WTC11 (cell line): Measurements from ENCODE around the gene LMBR1. TPM values are rescaled to one million over a fixed set of nuclear protein-coding genes. Genes with fewer than 3 reads are reported as not detected.

Experiments
- ATAC-seq: fragments of 200-7000 bp; cut with Tn5 transposase; 2 replicates; pipeline ENCODE4 v1.10.0; 2021; ENCODE audit warnings: mild to moderate bottlenecking, moderate library complexity
- CTCF ChIA-PET: fragments of 300-600 bp; sonication (Branson Sonifier 250); formaldehyde crosslinking; loops from one replicate; lab custom pipeline; 2021; ENCODE audit warnings: antibody characterized with exemption; lab: Charles Lee
- POLR2A ChIA-PET: fragments of 350-600 bp; sonication (Branson Sonifier 250); formaldehyde crosslinking; loops from one replicate; lab custom pipeline; 2021; ENCODE audit warnings: antibody characterized with exemption; lab: Charles Lee
- DNase-seq: peaks from one replicate; pipeline ENCODE4 v3.0.0; 2021; ENCODE audit warnings: low spot score
- H3K27ac Mint-ChIP-seq: 2 replicates; pipeline ENCODE4 v1.8.0; 2021; ENCODE audit warnings: mixed read lengths
- H3K27me3 Mint-ChIP-seq: 2 replicates; pipeline ENCODE4 v1.8.0; 2021; ENCODE audit warnings: low read depth, mild to moderate bottlenecking, moderate library complexity, mixed read lengths
- H3K36me3 Mint-ChIP-seq: 2 replicates; pipeline ENCODE4 v1.8.0; 2021; ENCODE audit warnings: mixed read lengths
- H3K4me1 Mint-ChIP-seq: 2 replicates; pipeline ENCODE4 v1.8.0; 2022; ENCODE audit warnings: mixed read lengths
- H3K4me3 Mint-ChIP-seq: 2 replicates; pipeline ENCODE4 v1.8.0; 2021; ENCODE audit warnings: mild to moderate bottlenecking, moderate library complexity, mixed read lengths
- H3K9me3 Mint-ChIP-seq: 2 replicates; pipeline ENCODE4 v1.8.0; 2021; ENCODE audit warnings: mixed read lengths
- MXD4 ChIP-seq: fragments of 250-450 bp; sonication (Bioruptor Pico); IDR thresholded peaks from 2 replicates; pipeline ENCODE4 v1.8.0; 2021; ENCODE audit warnings: mild to moderate bottlenecking, moderate library complexity, borderline replicate concordance
- MYBL2 ChIP-seq: sonication (generic); formaldehyde crosslinking; IDR thresholded peaks from 2 replicates; pipeline ENCODE4 v1.8.1; 2023; ENCODE audit warnings: mild to moderate bottlenecking, moderate library complexity, missing genetic modification reagents
- PRRX2 ChIP-seq: fragments of 250-450 bp; sonication (Bioruptor Pico); IDR thresholded peaks from 2 replicates; pipeline ENCODE4 v1.8.0; 2021; ENCODE audit warnings: mild to moderate bottlenecking
- TEAD4 ChIP-seq: sonication (generic); formaldehyde crosslinking; IDR thresholded peaks from 2 replicates; pipeline ENCODE4 v1.8.0; 2022; ENCODE audit warnings: mild to moderate bottlenecking, missing genetic modification reagents
- ZNF138 ChIP-seq: sonication (generic); formaldehyde crosslinking; conservative IDR thresholded peaks from 2 replicates; pipeline ENCODE4 v1.8.1; 2022; ENCODE audit warnings: mild to moderate bottlenecking, moderate library complexity, missing genetic modification reagents
- total RNA-seq: library from RNA; stranded (reverse); gene quantifications from 3 replicates; pipeline ENCODE4 v1.2.3, GENCODE V29; 2021
- TF ChIP-seq, protein P1 (sequence below): sonication (generic); formaldehyde crosslinking; IDR thresholded peaks from 2 replicates; pipeline ENCODE4 v1.8.0; 2023; ENCODE audit warnings: missing genetic modification reagents, mild to moderate bottlenecking, borderline replicate concordance
- TF ChIP-seq, protein P2 (sequence below): fragments of 250-450 bp; sonication (Bioruptor Pico); conservative IDR thresholded peaks from 2 replicates; pipeline ENCODE4 v1.9.0; 2021; ENCODE audit warnings: mild to moderate bottlenecking
- TF ChIP-seq, protein P3 (sequence below): sonication (generic); formaldehyde crosslinking; IDR thresholded peaks from 2 replicates; pipeline ENCODE4 v1.8.1; 2023; ENCODE audit warnings: mild to moderate bottlenecking, moderate library complexity, missing genetic modification reagents
- TF ChIP-seq, protein P4 (sequence below): sonication (generic); formaldehyde crosslinking; IDR thresholded peaks from 2 replicates; pipeline ENCODE4 v1.8.1; 2022; ENCODE audit warnings: low read depth, mild to moderate bottlenecking, moderate library complexity, missing genetic modification reagents, borderline replicate concordance
- TF ChIP-seq, protein P5 (sequence below): fragments of 200-600 bp; IDR thresholded peaks from 2 replicates; pipeline ENCODE4 v1.8.0; 2022; ENCODE audit warnings: antibody characterized with exemption
- TF ChIP-seq, protein P6 (sequence below): sonication (generic); formaldehyde crosslinking; IDR thresholded peaks from 2 replicates; pipeline ENCODE4 v1.8.1; 2023; ENCODE audit warnings: mild to moderate bottlenecking, missing genetic modification reagents, borderline replicate concordance
- TF ChIP-seq, protein P7 (sequence below): sonication (generic); formaldehyde crosslinking; IDR thresholded peaks from 2 replicates; pipeline ENCODE4 v1.8.0; 2022; ENCODE audit warnings: mild to moderate bottlenecking, missing genetic modification reagents

LMBR1 gene
- total RNA-seq, 1 experiment from 2014 or later = 55.6 TPM

DNA sequence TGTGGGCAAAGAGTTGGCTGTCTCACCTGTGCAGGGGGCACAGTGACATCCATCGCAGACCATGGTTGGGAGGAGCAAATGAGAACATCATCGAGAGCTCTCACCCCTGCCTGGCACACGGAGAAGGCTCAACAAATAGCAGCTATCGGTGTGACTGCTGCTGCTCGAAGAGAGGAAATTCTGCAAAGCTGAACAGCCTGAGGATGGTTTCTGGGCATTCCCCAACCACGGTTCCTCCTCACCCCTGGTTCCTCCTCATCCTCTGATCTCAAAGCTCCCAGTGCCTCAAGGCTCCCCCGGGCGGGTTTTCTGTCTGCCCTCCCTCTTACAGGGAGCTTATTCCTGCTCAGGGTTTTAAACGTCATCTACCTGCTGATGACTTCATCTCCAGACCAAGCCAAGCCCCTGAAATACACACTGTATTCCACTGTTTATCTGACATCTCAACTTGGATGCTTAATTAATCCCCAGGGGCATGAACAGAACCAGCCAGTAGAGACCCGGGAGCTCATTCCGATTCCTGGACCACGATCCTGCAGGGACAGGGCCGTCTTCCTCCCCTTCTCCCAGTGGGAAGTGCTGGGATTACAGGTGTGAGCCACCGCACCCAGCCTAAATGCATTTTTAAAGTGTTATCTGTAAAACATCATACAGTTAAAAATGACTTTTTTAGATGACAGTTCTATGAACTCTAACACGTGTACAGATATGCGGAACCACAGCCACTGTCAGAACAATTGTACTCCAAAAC lies 37.0 kb upstream of the LMBR1 start (continued):
- TF ChIP-seq, protein P1, sequence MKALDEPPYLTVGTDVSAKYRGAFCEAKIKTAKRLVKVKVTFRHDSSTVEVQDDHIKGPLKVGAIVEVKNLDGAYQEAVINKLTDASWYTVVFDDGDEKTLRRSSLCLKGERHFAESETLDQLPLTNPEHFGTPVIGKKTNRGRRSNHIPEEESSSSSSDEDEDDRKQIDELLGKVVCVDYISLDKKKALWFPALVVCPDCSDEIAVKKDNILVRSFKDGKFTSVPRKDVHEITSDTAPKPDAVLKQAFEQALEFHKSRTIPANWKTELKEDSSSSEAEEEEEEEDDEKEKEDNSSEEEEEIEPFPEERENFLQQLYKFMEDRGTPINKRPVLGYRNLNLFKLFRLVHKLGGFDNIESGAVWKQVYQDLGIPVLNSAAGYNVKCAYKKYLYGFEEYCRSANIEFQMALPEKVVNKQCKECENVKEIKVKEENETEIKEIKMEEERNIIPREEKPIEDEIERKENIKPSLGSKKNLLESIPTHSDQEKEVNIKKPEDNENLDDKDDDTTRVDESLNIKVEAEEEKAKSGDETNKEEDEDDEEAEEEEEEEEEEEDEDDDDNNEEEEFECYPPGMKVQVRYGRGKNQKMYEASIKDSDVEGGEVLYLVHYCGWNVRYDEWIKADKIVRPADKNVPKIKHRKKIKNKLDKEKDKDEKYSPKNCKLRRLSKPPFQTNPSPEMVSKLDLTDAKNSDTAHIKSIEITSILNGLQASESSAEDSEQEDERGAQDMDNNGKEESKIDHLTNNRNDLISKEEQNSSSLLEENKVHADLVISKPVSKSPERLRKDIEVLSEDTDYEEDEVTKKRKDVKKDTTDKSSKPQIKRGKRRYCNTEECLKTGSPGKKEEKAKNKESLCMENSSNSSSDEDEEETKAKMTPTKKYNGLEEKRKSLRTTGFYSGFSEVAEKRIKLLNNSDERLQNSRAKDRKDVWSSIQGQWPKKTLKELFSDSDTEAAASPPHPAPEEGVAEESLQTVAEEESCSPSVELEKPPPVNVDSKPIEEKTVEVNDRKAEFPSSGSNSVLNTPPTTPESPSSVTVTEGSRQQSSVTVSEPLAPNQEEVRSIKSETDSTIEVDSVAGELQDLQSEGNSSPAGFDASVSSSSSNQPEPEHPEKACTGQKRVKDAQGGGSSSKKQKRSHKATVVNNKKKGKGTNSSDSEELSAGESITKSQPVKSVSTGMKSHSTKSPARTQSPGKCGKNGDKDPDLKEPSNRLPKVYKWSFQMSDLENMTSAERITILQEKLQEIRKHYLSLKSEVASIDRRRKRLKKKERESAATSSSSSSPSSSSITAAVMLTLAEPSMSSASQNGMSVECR = no peak
- TF ChIP-seq, protein P2, sequence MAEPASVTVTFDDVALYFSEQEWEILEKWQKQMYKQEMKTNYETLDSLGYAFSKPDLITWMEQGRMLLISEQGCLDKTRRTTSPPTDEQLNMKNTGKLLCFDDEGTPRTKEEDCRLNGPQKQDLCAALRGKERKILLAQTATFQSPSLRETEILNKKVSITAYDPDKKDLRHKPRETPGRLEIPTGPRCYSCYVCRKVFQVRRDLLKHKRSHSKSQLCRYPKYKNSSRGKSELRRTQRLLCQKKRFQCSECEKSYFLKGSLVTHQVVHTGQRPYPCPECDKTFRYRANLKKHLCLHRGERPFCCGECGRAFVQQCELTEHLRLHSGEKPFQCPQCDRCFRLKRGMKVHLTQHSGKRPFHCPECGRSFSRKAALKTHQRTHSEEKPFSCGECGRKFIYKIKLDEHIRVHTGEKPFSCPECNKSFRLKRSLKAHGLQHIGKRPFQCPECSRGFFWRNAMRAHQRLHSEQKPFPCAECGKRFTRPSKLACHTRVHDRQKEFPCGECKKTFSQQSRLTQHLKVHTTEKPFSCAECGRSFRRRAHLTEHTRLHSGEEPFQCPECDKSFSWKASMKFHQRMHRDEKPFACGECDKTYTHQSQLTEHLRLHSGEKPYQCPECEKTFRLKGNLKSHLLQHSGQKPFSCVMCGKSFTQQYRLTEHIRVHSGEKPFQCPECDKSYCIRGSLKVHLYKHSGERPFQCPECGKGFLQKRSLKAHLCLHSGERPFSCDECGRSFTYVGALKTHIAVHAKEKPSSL (CRISPR knock-in tag) = no peak
- TF ChIP-seq MYBL2 (CRISPR knock-in tag) = no peak
- TF ChIP-seq TEAD4 (CRISPR knock-in tag) = no peak
- TF ChIP-seq MXD4 (CRISPR knock-in tag) = no peak
- TF ChIP-seq, protein P3, sequence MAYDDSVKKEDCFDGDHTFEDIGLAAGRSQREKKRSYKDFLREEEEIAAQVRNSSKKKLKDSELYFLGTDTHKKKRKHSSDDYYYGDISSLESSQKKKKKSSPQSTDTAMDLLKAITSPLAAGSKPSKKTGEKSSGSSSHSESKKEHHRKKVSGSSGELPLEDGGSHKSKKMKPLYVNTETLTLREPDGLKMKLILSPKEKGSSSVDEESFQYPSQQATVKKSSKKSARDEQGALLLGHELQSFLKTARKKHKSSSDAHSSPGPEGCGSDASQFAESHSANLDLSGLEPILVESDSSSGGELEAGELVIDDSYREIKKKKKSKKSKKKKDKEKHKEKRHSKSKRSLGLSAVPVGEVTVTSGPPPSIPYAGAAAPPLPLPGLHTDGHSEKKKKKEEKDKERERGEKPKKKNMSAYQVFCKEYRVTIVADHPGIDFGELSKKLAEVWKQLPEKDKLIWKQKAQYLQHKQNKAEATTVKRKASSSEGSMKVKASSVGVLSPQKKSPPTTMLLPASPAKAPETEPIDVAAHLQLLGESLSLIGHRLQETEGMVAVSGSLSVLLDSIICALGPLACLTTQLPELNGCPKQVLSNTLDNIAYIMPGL (CRISPR knock-in tag) = no peak
- TF ChIP-seq, protein P4, sequence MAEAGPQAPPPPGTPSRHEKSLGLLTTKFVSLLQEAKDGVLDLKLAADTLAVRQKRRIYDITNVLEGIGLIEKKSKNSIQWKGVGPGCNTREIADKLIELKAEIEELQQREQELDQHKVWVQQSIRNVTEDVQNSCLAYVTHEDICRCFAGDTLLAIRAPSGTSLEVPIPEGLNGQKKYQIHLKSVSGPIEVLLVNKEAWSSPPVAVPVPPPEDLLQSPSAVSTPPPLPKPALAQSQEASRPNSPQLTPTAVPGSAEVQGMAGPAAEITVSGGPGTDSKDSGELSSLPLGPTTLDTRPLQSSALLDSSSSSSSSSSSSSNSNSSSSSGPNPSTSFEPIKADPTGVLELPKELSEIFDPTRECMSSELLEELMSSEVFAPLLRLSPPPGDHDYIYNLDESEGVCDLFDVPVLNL (CRISPR knock-in tag) = no peak

DNA sequence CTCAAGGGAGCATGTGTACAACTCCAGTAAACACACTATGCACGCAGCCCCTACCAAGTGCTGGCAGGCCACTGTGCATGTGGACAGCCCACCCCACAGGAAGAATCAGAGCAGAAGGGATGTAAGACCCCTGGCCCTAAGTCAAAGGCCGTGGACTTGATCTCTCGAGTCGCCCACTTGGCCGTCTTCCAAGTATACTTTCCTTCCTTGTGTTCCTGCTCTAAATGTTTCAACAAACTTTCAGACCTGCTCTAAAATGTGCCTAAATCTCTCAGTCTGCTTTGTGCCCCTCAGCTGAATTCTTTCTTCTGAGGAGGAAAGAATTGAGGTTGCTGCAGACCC lies 35.4 kb upstream of the LMBR1 start:
- Mint-ChIP-seq H3K4me1 (peaks cover 6% of the 10 kb centered on the region), H3K27ac (no peak overlapping the region), H3K27me3 (no peaks in the 10 kb centered on the region), H3K9me3 (peaks cover under 1% of the 10 kb centered on the region), H3K4me3 (no peak overlapping the region), H3K36me3 (no peaks in the 10 kb centered on the region)
- POLR2A ChIA-PET = interaction anchor here (0.6 kb wide), 1 partner anchor 1898 kb away, joined by 4 read pairs; no protein-coding TSS in a partner anchor
- ATAC-seq (no peak), DNase-seq (no peak)
- CTCF ChIA-PET = interaction anchor here (1.5 kb wide), 1 partner anchor 15 kb away, joined by 4 read pairs; no protein-coding TSS in a partner anchor
- TF ChIP-seq, protein P5, sequence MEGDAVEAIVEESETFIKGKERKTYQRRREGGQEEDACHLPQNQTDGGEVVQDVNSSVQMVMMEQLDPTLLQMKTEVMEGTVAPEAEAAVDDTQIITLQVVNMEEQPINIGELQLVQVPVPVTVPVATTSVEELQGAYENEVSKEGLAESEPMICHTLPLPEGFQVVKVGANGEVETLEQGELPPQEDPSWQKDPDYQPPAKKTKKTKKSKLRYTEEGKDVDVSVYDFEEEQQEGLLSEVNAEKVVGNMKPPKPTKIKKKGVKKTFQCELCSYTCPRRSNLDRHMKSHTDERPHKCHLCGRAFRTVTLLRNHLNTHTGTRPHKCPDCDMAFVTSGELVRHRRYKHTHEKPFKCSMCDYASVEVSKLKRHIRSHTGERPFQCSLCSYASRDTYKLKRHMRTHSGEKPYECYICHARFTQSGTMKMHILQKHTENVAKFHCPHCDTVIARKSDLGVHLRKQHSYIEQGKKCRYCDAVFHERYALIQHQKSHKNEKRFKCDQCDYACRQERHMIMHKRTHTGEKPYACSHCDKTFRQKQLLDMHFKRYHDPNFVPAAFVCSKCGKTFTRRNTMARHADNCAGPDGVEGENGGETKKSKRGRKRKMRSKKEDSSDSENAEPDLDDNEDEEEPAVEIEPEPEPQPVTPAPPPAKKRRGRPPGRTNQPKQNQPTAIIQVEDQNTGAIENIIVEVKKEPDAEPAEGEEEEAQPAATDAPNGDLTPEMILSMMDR = no peak
- no peak for TF ChIP-seq PRRX2 (CRISPR knock-in tag)
- TF ChIP-seq, protein P6, sequence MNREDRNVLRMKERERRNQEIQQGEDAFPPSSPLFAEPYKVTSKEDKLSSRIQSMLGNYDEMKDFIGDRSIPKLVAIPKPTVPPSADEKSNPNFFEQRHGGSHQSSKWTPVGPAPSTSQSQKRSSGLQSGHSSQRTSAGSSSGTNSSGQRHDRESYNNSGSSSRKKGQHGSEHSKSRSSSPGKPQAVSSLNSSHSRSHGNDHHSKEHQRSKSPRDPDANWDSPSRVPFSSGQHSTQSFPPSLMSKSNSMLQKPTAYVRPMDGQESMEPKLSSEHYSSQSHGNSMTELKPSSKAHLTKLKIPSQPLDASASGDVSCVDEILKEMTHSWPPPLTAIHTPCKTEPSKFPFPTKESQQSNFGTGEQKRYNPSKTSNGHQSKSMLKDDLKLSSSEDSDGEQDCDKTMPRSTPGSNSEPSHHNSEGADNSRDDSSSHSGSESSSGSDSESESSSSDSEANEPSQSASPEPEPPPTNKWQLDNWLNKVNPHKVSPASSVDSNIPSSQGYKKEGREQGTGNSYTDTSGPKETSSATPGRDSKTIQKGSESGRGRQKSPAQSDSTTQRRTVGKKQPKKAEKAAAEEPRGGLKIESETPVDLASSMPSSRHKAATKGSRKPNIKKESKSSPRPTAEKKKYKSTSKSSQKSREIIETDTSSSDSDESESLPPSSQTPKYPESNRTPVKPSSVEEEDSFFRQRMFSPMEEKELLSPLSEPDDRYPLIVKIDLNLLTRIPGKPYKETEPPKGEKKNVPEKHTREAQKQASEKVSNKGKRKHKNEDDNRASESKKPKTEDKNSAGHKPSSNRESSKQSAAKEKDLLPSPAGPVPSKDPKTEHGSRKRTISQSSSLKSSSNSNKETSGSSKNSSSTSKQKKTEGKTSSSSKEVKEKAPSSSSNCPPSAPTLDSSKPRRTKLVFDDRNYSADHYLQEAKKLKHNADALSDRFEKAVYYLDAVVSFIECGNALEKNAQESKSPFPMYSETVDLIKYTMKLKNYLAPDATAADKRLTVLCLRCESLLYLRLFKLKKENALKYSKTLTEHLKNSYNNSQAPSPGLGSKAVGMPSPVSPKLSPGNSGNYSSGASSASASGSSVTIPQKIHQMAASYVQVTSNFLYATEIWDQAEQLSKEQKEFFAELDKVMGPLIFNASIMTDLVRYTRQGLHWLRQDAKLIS (CRISPR knock-in tag) = no peak
- TF ChIP-seq, protein P2 (CRISPR knock-in tag) = no peak
- no peak for TF ChIP-seq ZNF138 (CRISPR knock-in tag)
- TF ChIP-seq, protein P7, sequence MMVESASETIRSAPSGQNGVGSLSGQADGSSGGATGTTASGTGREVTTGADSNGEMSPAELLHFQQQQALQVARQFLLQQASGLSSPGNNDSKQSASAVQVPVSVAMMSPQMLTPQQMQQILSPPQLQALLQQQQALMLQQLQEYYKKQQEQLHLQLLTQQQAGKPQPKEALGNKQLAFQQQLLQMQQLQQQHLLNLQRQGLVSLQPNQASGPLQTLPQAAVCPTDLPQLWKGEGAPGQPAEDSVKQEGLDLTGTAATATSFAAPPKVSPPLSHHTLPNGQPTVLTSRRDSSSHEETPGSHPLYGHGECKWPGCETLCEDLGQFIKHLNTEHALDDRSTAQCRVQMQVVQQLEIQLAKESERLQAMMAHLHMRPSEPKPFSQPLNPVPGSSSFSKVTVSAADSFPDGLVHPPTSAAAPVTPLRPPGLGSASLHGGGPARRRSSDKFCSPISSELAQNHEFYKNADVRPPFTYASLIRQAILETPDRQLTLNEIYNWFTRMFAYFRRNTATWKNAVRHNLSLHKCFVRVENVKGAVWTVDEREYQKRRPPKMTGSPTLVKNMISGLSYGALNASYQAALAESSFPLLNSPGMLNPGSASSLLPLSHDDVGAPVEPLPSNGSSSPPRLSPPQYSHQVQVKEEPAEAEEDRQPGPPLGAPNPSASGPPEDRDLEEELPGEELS = no peak
